DMS 273 (cell line): Measurements from ENCODE around the gene PDZRN3.

ENCODE experiments used
- DNase-seq: peaks from one replicate; lab custom pipeline; 2025; ENCODE audit not compliant: unreplicated experiment; lab: John Stamatoyannopoulos, UW

The PDZRN3 gene

GRCh38 chr3:73498764-73499622 is 125.7 kb downstream of the PDZRN3 start:
- no peak for DNase-seq

DNA sequence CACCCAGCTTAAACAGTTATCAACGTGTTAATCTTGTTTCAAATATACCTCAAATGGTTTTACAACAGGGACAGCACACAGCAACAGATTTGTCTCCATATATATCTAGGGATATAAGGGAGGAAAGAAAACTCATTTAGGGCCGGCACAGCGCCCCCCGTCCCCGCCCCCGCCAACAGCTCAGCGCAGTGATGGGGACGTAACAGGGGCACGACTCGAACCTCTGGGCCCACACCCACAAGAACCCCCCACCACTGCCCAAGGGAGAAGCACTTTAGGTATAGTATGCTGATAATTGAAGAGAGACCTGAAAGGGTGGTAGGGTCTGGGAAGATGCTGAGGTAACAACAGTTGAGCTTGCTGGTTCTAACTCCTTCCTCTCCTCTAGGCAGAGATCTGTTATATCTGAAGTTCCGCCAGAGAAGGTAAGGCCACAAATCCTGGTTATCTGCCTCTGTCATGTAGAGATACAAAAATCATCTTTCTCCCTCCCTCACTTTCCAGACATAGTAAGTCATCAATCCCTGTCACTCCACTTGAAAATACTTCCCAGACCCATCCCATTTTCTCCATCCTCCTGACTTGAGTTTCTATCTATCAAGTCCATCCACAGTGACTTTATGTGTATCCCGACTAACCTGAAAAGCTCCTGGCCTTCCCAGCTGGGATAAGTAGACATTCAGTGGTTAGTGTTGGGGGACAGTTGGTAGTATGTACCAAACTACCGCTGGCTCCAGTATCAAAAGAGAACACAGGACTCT is 126.9 kb downstream of the PDZRN3 start:
- DNase-seq, result no peak

- DNase-seq, result no peak
These were observed 131.0 kb downstream of the PDZRN3 start for GRCh38 chr3:73493543-73494308.

DNA sequence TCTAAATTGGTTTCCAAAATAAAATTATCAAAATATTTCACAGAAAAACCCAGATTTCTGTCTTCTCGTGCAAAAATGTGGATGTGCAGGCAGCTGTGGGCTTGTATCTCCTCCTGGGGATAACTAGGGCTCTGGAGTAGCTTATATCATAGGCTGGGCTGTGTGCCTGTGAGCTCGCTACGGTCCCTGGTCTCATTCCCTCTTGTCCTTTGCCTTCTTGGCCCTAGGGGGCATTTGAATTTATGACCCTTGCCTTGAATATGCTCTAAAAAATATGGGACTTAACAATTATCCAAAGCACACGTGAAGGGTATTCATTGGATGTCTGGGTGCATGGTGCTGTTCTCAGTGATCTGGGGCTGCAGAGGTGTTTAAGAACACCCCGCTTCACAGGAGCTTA is 132.6 kb downstream of the PDZRN3 start:
- no peak for DNase-seq

GRCh38 chr3:73491287-73491662 is 133.5 kb downstream of the PDZRN3 start:
- DNase-seq, result no peak

DNA sequence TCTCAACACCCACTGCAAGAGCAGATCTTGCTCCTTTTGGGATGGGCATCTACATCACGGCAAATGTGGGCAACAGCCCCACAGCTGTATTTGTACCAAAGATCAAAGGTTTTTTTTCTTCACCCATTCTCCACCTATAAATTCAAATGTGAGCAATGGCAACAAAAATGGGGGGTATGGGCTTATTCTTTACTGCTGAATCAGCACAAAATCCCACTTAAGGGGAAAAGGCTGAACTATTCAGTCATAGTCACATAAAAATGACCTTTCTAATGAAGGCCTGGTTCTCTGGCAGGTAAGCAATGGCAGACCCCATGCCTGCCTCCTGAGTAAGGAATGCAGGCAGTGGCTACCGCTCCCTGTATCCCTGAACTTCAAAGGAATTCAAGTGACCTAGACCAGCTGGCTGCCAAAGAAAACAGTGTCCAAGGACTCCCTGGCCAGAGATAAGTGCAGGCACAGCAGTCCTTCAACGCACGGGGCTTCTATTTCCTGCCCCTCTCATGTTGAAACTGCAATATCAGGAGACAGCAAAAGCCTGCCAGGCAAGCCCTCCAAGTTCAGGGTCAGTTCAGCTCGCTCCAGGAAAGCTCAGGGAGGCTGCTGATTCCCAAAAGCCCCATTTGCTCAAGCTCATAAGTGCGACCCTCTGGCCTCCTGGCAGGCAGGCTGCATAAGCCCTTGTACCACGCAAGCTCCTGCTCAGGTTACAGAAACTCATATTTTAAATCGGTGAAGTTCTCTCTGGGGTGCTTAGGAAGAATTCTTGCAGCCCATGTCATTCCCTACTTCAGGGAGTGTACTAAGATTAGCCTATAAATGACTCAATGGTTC is 134.1 kb downstream of the PDZRN3 start:
- DNase-seq, result no peak

GRCh38 chr3:73485877-73486330 is 138.8 kb downstream of the PDZRN3 start:
- no peak for DNase-seq

DNA sequence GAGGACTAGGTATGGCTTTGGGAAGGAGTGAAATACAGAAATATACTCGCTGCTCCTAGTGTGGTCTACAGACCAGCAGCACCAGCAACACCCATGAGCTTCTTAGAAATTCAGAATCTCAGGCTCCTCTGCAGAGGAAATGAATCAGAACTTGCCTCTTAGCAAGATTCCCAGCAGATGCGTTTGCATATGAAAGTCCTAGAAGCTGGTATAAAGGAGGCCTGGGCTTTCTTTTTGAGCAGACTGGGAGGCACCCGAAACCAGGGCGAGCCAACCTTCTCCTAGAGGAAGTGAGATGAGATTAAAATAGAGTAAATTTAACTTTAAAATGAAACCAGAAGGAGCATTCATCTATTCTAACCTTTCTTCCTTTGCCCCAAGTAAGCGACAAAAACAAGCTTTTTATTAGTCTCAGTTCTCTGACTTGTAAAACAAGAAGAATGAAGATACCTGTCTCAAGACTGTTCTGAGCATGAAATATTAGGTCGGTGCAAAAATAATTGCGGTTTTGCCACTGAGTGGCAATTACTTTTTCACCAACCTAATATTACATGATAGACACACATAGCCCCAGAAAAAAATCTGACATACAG is 140.0 kb downstream of the PDZRN3 start:
- DNase-seq, result no peak

DNA sequence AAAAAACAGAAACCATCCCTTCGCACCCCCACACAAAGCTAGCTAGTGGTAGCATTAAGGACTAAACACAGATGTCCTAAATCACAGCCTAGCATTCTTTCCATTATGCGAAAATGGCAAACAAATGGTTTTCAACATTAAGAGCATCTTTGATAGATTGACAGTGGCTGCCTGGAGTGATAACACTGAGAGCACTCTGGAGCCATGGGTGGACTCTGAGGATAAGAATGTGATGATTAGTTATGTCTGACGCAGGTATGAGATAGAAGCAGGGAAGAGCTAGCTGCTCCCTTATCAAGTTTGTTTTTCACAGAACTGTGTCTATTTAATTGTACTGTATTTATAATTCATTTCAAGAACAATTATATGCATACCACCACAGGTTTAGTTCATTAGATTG is 142.9 kb downstream of the PDZRN3 start:
- DNase-seq, result no peak

DNA sequence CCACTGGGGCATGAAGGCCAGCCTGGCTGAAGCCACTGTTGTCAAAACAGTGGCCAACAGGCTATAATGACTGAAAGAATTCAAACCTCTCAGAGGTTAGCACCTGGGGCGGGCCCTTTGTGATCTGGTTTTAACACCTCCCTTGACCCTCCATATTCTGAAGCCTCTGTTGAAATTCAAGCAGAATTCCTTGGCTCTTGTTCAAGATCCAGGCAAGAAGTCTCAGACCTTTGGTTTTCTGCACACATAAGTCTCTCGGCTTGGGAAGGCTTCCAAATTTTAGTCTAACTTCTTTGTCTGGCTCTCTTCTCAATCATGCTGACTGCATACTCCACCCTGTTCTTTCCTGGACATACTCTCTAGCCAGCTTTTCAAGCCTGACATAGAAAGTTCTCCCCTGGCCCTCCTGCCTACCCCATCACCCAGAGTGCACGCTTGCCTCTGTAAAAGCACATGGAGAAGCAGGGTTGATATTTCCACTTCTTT is 144.5 kb downstream of the PDZRN3 start:
- no peak for DNase-seq

DNA sequence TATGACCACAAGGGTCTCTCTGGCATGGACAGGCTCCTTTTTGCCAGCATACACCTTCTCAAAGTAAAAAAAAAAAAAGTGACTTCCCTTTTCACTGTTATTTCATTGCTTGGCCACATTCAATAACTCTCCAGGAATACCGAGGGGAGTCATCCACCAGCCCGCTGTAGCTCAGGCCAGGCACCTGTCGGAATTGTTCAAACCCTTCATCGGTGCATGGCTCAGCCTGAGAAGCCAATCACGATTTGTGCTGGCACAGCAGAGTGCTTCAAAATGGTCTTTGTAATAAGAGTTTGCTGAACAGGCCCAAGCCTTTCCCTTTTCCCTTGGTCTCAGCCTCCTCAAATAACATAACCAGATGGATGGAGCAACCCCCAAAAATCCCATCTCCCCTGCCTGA is 145.4 kb downstream of the PDZRN3 start:
- DNase-seq, result no peak

DNA sequence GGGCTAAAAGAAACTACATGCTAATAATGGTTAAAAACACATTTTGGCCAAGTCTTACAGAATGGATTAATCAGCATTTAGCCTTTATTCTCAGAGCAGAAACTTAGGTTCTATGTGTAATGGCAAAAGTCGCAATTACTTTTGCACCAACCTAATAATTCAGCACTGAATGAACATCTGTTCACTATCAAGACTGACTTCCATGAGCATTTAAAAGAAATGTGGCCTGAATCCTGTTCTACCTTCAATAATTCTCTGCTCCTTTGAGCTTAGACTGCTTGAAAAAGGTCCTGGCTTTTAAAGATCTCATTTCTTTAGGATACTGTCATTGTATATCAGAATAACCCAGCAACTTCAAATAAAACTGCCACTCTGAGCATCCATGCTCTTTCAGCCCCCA is 145.9 kb downstream of the PDZRN3 start:
- DNase-seq, result no peak

DNA sequence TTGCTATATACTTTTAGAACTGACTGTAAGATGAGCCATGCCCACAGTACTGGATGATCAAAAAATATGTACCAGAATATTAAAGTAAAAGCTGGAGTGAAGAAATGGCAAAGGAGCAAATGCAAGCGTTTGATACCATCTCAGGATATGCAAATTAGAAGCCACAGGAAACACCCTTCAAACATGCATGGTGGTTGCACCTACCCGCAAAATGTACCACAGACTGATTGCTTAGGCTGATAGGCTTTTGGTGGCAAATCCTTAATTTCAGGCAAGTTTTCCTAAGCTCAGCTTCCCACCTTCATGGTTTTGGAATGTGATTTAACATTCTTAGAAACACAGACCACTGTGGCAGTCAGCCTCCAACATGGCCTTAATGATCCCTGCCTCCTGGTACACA is 149.0 kb downstream of the PDZRN3 start:
- DNase-seq, result no peak

GRCh38 chr3:73475175-73475574 is 149.6 kb downstream of the PDZRN3 start:
- DNase-seq, result no peak

GRCh38 chr3:73474619-73475018 is 150.1 kb downstream of the PDZRN3 start:
- DNase-seq, result no peak

DNA sequence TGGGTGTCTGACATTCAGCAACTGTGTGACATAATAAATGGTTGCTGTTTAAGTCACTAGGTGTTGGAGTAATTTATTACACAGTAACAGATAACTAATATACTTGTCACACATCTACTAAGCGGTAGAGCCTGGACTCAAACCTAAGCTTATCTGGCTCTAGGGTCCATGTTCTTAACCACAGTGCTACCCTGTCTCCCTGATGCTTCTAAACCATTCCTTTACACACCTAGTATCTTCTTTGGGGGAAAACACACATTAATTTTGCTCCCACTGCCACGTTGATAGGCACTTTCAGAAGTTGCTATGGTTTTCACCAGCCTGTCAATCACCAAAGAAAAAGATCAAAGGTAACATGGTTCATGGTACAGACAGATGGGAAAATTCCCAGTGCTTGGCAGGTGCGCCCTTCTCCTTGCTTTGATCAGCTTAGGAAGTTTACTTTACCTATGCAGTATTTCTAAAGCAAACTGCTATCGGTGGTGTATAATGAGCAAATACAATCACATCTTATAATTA is 150.8 kb downstream of the PDZRN3 start:
- DNase-seq, result no peak

- peak; percentile 2 for DNase-seq
These were observed 151.4 kb downstream of the PDZRN3 start for GRCh38 chr3:73473181-73473897.

DNA sequence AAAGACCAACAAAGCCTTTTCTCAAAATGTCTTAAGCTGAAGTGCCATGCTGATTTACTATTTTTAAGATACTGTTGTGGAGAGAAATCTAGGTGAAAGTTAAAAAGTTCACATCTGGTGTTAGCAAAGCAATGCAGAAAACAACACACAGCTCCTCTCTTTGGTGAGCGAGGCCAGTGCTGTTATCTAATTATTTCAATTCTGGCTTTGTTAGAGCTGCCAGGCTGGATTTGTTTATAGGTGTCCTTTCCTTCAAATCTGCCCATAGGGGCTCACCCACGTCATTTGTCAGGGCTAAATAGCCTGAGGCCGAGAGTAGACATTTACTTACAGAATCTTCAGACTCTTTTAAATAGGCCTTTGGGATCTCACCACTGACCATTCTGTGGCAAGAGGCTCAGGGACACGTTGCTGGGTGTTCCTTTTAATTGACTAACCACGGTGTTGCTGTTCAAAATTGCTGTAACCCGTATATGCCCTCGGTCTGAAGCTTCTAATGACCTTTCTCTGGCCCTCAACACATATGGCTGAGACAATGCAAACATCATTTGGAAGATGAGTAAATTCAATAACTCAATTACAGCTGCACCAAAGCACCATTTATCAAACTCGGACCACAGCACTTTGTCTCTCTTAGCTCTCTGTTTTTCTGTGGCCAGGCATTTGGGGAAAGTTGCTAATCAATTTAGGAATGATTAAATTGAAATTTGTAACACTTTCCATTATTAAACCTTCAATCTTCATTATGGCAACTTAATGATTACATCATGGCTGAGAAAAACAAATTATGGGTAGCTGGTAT is 152.6 kb downstream of the PDZRN3 start:
- no peak for DNase-seq
